ENCODE data around the gene EGFL8.

DNA sequence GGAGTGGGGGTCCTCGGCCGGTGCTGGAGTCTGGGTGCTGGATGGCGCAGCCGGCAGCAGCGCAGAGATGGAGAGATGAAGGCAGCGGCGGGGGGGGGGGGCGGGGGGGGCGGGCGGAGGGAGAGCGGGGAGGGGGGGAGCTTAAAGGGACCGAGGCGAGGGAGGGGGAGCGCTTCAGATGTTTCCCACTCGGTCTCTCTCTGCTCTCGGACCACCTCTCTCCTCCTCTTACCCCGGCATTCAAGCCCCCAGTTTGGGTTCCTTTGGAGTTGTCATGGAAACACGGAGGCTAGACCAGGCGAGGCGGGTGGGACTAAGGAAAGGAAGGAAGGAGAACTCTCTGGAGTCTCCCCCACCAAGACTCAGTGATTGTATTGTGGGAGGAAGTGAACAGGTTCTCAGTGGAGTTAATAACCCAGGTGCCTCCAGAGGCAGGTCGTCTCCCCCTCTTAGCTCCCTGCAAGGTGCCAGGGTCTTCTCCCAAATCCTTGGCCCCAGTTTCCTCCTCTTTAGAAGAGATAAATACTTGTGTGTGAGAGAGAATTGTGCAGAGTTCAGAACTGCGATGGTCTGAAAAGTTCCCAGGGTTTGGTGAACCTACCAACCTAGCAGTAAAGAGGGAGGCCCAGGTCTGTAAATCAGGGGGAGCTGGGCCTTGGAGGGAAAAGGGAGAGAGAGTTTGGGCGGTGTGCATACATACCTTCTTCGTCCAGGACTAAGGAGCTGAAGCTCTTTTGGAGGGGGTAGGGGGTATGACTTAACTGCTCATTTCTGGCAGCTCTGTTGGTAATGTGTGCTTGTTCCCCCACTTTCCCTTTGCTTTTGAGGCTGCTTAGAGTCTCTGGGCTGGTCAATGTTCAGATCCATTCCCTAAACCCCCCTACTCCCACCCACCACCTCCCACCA is 12.3 kb upstream of the EGFL8 start, which contains the start of gene PRRT1:
- no peak for TF ChIP-seq POLR2A (IDR thresholded peaks at IDR 0.05)
- TF ChIP-seq, protein P1, sequence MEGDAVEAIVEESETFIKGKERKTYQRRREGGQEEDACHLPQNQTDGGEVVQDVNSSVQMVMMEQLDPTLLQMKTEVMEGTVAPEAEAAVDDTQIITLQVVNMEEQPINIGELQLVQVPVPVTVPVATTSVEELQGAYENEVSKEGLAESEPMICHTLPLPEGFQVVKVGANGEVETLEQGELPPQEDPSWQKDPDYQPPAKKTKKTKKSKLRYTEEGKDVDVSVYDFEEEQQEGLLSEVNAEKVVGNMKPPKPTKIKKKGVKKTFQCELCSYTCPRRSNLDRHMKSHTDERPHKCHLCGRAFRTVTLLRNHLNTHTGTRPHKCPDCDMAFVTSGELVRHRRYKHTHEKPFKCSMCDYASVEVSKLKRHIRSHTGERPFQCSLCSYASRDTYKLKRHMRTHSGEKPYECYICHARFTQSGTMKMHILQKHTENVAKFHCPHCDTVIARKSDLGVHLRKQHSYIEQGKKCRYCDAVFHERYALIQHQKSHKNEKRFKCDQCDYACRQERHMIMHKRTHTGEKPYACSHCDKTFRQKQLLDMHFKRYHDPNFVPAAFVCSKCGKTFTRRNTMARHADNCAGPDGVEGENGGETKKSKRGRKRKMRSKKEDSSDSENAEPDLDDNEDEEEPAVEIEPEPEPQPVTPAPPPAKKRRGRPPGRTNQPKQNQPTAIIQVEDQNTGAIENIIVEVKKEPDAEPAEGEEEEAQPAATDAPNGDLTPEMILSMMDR (IDR thresholded peaks at IDR 0.05), result no peak

Data from suprapubic skin (tissue), 3 donors.